DMS53 treated with DMSO at 0.1 percent for 48 hours (cell line): ENCODE data around the gene PATL2.
A peak's percentile ranks its signal among the peaks of the same experiment; 100 is the strongest.
"Not testable (repeated sequence)": the region's sequence is repeated elsewhere in the genome, so short reads cannot be mapped to it uniquely, and the experiment has no call there.

Experiments
- DNase-seq: peaks from one replicate; lab custom pipeline; 2025; ENCODE audit not compliant: unreplicated experiment; lab: John Stamatoyannopoulos, UW

The PATL2 gene

DNA sequence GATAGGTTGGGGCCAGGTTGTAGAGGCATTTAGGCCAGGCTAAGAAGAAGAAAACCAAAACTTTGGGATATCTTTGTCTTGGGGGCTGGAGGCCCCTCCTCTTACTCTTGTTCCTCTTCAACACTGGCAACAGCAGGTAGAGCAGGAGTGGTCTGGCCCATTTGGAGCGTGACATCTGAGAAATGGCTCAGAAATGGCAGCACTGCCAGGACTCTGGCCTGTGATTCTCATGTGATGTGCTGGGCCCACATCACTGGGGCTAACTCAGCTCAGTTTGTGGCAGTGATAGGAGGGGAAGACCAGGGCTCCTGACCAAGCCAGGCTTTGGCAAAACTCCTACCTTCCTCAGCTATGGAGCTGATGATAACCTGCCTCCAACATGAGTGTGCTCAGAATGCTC, 18.5 kb downstream of the PATL2 start:
- no peak for DNase-seq

DNA sequence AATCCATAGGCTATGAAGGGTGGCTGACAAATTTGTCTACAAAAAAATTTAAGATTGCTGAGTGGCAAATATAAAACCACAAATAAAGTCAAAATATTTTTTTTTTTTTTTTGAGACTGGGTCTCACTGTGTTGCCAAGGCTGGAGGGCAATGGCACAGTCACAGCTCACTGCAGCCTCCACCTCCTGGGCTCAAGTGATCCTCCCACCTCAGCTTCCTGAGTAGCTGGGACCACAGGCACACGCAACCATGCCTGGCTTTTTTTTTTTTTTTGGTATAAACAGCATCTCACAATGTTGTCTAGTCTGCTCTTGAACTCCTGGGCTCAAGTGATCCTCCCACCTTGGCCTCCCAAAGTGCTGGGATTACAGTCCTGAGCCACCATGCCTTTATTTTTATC, 20.9 kb downstream of the PATL2 start:
- not testable (repeated sequence) for DNase-seq

DNA sequence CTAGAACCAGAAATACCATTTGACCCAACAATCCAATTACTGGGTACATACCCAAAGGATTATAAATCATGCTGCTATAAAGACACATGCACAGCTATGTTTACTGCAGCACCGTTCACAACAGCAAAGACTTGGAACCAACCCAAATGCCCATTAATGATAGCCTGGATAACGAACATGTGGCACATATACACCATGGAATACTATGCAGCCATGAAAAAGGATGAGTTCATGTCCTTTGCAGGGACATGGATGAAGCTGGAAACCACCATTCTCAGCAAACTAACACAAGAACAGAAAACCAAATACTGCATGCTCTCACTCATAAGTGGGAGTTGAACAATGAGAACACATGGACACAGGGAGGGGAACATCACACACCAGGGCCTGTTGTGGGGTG, 21.8 kb downstream of the PATL2 start:
- DNase-seq = not testable (repeated sequence)

DNA sequence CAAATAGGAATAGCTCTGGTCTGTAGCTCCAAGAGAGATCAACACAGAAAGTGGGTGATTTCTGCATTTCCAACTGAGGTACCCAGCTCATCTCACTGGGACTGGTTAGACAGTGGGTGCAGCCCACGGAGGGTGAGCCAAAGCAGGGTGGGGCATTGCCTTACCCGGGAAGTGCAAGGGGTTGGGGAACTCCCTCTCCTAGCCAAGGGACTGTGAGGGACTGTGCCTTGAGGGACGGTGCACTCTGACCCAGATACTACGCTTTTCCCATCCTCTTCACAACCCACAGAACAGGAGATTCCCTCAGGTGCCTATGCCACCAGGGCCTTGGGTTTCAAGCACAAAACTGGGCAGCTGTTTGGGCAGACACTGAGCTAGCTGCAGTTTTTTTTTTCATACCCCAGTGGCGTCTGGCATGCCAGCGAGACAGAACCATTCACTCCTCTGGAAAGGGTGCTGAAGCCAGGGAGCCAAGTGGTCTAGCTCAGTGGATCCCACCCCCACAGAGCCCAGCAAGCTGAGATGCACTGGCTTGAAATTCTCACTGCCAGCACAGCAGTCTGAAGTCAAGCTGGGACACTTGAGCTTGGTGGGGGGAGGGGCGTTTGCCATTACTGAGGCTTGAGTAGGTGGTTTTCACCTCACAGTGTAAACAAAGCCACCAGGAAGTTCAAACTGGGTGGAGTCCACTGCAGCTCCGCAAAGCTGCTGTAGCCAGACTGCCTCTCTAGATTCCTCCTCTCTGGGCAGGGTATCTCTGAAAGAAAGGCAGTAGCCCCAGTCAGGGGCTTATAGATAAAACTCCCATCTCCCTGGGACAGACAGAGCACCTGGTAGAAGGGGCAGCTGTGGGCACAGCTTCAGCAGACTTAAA, 28.1 kb downstream of the PATL2 start:
- DNase-seq = peak; percentile 50

DNA sequence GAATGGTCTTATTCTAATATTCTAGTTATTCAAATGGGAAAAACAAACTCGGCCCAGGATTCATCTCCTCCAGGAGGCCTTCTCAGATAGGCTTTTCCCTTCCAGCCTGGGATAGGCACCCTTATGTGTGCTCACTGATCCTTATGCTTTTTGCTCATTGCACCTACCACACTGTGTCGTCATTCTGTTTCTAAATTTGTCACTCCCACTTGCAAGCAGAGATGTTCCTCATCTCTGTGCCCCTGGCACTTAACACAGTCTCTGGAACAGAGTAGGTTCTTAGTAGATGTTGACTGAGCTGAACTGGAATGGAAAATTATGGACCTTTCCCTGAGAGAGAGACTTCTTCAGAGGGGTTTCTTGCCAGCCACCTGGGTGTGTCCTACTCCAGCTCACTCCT, 28.9 kb downstream of the PATL2 start:
- no peak for DNase-seq

DNA sequence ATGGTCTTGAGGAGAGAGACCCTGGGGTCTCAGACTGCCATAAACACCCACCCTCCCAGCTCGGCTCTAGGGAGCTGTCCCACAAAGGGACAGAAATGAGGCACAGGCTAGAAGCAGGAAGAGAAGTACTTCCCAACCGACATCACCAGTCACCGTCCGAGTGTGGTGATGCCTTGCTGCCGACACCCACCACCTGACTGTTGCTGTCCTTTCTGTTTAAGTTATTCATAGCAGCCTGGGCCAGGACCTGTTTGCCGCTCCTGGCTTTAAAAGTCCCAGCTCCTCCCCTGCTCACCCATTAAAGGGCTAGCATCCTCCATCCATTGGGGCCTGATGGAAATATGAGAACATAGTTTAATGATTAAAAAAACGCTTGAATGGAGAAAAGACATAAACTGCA, 34.4 kb downstream of the PATL2 start:
- no peak for DNase-seq

DNA sequence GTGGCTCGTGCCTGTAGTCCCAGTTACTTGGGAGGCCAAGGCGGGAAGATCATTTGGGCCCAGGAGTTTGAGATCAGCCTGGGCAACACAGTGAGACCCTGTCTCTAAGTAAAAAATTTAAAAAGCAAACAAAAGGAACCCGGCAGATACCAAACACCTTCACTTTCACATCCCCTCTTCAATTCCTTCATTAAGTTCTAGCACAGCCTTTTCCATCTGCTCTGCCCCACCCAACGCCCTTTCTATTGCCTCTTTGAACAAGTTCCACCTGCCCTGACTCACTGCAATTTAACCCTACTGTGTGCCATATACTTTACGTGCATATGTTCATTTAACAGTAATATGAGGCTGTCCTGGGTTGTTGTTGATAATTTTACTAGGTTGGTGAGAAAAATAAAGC, 35.2 kb downstream of the PATL2 start:
- DNase-seq = no peak

DNA sequence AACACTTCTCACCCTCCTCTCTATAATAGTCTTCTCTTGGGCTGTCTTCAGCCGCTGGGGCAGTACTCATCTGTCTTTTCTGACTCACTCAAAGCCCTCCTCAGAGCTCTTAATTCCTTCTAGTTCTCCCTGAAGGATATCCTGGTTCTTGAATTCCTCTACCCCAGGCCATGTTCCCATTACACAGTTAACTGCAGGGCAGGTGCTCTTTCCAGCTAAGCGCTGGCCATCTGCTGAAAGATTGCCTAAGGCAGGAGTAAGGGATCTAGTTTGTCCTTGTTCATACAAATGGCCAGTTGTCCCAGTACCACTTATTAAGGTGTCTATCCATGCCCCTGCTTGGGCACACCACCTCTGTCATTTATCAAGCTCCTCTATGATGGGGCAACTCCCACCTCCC, 37.5 kb downstream of the PATL2 start:
- no peak for DNase-seq

DNA sequence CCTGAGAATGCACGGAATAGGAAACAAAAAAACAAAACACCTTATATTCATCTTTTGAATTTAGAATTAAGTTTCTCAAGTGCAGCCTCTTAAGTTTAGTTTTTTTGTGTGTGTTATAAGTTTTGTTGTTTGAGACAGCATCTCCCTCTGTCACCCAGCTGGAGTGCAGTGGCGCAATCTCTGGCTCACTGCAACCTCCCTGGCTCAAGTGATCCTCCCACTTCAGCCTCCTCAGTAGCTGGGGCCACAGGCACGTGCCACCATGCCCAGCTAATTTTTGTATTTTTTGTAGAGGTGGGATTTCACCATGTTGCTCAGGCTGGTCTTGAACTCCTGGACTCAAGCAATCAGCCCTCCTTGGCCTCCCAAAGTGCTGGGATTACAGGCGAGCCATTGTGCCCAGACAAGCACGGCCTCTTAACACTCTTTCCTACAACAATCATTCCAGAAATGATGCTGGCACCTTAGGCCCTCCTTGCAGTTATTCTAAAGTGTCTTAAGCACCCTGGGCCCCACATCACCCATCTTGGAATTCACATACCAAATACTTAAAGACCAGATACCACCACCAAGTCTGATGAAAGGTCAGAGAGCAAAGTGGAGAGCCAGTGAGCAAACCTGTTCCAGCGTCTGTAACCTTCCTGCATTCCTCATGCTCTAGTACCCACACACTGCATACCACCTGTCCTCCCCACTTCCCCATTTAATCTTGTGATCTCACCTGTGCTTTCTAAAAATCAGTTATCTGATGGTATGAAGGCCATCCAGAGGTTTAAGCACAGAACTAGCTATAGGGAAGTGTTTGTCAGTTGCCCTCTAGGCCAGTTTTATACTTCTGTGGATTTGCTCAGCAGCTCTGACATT, 40.8 kb downstream of the PATL2 start:
- DNase-seq = no peak

DNA sequence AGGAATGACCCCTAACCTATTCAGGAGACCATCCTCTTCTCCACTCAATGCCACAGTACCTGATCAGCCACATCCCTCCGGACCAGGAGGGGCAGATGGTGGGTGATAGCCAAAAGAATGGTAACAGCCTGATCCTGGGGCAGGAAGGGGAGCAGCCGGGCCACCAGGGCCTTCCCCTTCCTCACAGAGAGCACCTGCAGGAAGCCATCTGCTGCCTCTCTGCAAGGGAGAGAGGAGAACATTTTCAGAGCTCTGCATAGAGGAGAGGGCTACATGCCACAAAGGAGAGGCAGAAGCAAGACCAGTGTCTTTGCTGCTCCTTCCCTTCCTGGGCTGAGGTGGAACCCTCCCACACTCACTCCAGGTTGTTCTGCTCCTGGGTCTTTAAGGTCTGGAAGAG, 42.2 kb downstream of the PATL2 start:
- no peak for DNase-seq

DNA sequence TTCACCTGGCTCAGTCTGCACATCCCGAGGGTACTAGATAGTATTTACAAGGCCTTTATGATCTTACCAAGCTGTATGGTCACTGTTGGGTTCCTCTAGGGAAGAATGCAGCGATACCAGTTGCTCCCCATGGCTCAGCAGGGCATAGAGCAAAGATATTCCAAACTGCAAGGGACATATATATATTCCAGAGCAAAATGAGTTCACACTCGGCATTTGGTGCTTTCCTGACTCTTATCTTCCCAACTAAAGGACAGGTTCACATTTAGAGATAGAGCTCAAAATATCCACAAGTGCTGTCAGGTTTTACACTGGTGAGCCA, 44.1 kb downstream of the PATL2 start:
- no peak for DNase-seq

DNA sequence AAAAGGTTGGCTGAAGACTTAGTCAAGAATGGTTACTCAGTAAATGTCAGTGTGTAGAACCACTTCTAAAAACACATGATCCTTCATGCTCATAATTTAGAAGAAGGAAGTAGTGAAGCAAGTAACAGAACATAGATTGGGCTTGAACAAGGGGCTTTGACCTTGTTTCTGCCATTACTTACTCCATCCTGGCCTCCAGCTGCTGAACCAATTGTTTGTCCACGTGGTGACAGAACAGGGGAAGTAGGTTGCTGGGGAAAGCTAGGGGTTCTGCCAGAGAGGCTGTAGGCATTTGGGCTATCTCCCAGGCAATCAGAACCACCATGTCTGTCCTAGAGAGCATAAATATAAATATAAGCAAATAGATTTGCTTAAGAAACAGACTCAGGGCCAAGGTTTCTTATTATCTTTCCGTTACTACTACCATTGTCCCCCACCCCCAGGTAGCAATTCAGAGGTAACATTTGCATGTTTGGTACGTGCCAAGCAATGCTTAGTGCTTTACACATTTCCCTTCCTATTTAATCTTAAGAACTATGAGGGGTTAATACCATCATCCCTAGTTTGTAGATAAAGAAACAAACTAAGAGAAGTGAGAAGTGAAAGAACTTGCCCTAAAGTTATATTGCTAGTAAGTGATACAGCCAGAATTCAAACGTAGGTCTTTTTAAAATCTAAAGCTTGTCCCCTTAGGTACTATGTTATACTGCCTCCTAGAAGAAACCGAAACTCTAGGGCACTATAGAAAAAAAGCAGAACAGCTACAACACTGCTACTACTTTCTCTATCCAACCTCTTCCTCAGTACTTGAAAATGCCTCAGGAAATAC, 44.7 kb downstream of the PATL2 start:
- DNase-seq = no peak

DNA sequence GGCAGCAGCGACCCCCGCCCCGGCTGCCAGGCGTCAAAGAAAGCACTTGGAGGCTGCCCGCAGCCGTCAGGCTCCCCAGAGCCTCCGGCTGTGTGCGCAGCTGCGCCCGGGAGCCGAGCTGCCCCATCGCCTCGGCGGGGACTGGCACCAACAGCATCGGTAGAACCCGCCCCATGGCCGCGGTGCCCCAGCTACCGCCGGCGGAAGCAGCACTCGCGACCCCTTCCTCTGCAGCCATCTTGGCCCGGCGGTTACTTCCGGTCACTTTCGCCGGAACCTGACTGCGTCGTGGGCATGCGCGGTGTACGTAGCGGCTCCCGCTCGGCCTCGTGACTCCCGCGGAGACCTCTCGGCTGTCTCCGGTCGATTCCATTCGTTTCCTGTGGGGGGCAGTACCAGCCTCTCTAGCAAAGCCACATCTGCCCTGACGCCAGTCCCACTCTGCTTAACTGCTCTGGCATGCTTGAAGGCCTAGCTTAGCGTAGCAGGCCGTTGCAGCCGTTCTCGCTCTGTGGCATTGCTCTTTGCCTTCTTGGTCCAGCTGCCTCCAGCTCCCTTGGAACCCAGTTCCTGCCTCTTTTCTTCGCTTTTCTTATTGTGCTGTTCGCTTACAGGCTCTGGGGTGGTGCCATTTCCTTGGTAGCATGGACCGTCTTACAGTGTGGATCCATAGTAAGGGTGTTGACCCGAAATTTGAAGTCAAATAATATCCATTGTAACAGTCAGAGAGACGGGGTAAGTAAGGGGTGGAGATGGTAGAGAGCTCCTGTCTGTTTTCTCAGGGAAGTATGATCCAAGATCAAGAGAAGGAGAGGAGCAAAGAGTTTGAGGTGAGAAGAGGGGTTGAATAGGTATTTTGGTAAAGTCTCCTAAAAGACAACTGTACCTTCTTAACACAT, 47.5 kb downstream of the PATL2 start, which contains the start of gene SPG11:
TSS of gene SPG11 (minus strand) at position 253 of the 899 bp plus-strand sequence. CDS start at position 238, 15 bp downstream.
- DNase-seq = peak; percentile 93

DNA sequence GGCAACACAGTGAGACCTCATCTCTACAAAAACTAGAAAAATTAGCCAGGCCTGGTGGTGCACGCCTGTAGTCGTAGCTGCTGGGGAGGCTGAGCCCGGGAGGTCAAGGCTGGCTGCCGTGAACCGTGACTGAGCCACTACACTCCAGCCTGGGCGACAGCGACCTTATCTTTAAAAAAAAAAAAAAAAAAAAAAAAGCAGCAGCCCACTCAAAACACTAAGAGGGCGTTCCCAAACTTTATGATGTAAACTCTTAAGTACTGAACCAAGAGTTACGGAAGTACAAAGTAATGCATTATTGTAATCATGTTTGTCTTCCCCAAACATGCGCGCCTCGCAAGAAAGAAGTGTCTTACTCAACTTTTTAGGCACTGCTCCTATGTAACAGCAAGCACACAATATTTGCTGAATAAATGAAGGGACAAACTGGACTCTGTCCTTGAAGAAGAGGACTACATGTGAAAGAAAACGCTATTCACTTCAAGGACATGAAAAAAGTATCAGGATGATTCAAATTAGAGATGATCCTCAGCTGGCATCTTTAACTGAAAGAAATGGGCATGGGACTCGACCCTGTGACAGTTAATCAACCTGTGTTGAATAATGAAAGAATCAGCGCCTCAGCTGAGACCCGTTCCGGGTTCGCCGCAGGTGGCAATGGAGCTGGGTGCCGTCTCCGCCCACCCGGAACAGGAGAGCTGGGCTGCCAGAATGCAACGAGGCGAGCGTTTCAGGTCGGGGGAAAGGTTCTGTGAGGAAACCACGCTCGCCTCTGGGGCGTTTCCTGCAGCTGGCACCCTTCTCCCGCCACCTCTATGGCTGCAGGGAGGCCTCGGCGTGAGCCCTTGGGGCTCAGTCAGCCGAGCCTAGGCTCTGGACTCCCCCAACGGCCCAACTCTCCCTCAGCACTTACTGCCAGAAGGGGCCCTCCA, 48.4 kb downstream of the PATL2 start:
- peak; percentile 43 for DNase-seq

DNA sequence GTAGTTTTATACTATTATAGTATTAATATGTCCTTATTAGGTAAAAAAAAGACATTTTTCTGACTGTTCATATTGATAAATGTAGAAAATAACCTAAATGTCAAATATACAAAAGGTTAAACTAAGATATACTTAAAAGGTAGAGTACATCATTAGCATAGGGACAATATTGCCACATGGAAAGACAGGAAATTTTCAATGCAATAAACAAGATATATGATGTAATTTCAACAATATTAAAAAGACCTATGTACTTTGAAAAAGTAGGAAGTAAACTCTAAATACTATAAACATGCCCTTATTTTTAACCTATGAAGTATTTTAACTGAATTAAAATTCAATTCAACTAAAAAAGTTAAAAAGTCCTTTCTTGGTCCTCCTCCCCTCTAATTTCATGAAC, 49.5 kb downstream of the PATL2 start:
- DNase-seq = no peak

DNA sequence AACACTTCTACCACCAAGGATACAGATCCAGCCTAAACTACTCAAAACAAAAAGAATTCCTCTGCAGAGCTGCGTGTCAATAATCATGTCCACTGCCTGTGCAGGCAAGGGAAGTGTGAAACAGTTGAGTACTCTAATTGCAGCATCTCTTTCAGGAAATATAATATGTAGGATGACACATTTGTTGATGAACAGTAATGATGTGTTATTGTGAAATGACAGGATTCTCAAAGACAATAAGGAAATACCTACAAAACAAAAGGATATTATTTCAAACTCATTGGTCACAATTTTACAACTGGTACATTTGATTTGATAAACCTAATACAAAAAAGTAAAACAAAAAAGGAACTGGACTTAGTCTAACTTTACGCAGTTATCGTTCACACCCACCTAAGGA, 52.1 kb downstream of the PATL2 start:
- DNase-seq = no peak

DNA sequence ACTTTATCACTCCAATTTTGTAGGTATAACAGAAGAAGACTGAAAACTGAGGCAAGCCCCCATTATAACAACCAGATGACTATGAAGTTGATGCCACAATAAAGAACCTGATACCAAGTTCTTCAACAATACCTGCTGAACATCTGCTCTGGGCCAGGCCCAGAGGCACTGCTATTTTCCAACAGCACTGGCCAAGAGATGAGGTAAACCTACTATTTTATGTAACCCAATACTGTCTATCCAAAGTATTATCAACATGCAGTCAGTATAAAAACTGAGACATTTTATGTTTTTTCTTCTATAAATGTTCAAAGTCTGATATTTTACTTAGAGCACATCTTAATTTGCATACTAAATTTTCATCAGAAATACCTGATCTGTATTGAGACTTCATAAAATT, 53.7 kb downstream of the PATL2 start:
- DNase-seq = no peak

DNA sequence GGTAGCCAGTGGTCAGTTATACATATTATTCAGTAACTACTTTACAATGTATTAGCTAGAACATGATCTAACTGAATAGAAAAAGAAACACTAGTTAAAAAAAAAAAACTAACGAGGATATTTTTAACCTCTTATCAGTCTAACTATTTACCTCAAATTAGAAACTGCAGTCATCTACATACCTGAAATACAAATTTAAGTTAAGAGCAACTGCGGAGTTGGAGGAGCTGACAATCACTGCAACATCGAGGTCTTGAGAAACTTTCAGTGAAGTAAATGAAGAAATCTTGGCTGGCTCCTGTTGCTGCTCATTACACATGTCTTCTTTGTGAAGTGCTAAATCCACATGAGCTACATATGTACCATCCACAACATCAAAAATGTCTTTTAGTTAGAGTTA, 54.2 kb downstream of the PATL2 start:
- DNase-seq = no peak

DNA sequence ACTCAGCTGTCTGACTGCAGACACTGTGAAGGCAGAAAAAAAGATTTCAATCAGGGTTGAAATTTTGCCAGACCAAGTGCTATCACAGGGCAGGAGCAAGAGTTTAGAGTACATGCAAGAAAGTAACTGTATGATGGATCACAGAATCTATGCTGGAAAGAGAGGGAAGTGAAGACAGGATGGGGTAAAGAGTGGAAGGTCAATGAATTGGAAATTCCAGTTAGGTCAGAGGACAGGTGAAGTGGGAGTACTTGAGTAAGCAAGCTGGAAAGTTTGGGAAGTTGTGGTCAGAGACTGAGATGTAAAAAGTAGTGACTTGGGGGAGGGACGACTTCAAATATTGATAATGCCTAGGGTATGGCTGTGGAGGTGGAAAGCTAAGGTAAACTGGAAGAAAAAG, 54.8 kb downstream of the PATL2 start:
- DNase-seq = no peak
